A549 (cell line): ENCODE data around the gene GRIP2. TPM values are rescaled to one million over a fixed set of nuclear protein-coding genes. Genes with fewer than 3 reads are reported as not detected.

Experiments
- ATAC-seq, 2 experiments: fragments of 200-7000 bp in 1 of 2; fragments of >200 bp in 1 of 2; cut with Nextera tagmentation in 1 of 2; cut with Tn5 transposase in 1 of 2; 3 replicates each; pipeline versions ENCODE4 v1.8.0 to v1.9.1; 2018 to 2020; ENCODE audit warnings: mild to moderate bottlenecking in 1 of 2, moderate library complexity in 1 of 2
- CTCF ChIA-PET: fragments of 300-600 bp; sonication (Branson Sonifier 250); formaldehyde crosslinking; extraction: SDS; loops from one replicate; lab custom pipeline; 2021; ENCODE audit warnings: antibody characterized with exemption, inconsistent platforms; lab: Yijun Ruan, JAX
- POLR2A ChIA-PET: fragments of 350-600 bp; formaldehyde crosslinking; extraction: SDS; loops from one replicate; lab custom pipeline; 2021; ENCODE audit warnings: antibody characterized with exemption, inconsistent platforms; lab: Yijun Ruan, JAX
- DNase-seq, 2 experiments: peaks; one replicate each; pipeline versions ENCODE4 v3.0.0 to v3.0.0-alpha.2; 2011 to 2016; ENCODE audit warnings: low read depth in 1 of 2, low spot score in 1 of 2
- FAIRE-seq: peaks from 2 replicates; lab custom pipeline; 2011; peaks lifted over from hg19 to GRCh38; lab: Jason Lieb, UNC
- H3K27ac ChIP-seq, 2 experiments: fragments of >200 bp; sonication (Bioruptor Twin); formaldehyde crosslinking; 3 replicates each; pipeline ENCODE4 v1.5.1; 2016 to 2017
- H3K4me1 ChIP-seq: fragments of >200 bp; sonication (Bioruptor Twin); formaldehyde crosslinking; 3 replicates; pipeline ENCODE4 v1.6.1; 2016
- H3K4me2 ChIP-seq: fragments of >200 bp; sonication (Bioruptor Twin); formaldehyde crosslinking; 3 replicates; pipeline ENCODE4 v1.6.1; 2016
- H3K4me3 ChIP-seq: fragments of >200 bp; sonication (Bioruptor Twin); formaldehyde crosslinking; 3 replicates; pipeline ENCODE4 v1.5.1; 2016
- H3K9me3 ChIP-seq: fragments of >200 bp; sonication (Bioruptor Twin); formaldehyde crosslinking; 3 replicates; pipeline ENCODE4 v1.6.1; 2016
- BCL3 ChIP-seq: fragments of >200 bp; sonication (Bioruptor Twin); formaldehyde crosslinking; IDR thresholded peaks from 3 replicates; pipeline ENCODE4 v1.6.1; 2016
- CEBPB ChIP-seq, 2 experiments: fragments of >200 bp in 1 of 2; sonication (Bioruptor Twin) in 1 of 2; formaldehyde crosslinking in 1 of 2; IDR thresholded peaks; 2 replicates each; pipeline ENCODE4 v1.6.1; 2012 to 2016
- E2F6 ChIP-seq: IDR thresholded peaks from 2 replicates; pipeline ENCODE4 v1.6.1; 2012; ENCODE audit warnings: low read depth, borderline replicate concordance
- EHF ChIP-seq: fragments of 250-450 bp; sonication (Bioruptor Pico); IDR thresholded peaks from 2 replicates; pipeline ENCODE4 v1.5.0; 2020; ENCODE audit warnings: mild to moderate bottlenecking
- GATA3 ChIP-seq: IDR thresholded peaks from 2 replicates; pipeline ENCODE4 v1.6.1; 2012; ENCODE audit warnings: borderline replicate concordance
- HDAC2 ChIP-seq: fragments of 200-600 bp; sonication (generic); IDR thresholded peaks from 2 replicates; pipeline ENCODE4 v1.6.1; 2016
- HES2 ChIP-seq: fragments of >200 bp; sonication (Bioruptor Twin); formaldehyde crosslinking; IDR thresholded peaks from 2 replicates; pipeline ENCODE4 v1.6.1; 2016
- HEYL ChIP-seq: fragments of 250-450 bp; sonication (Bioruptor Pico); IDR thresholded peaks from 2 replicates; pipeline ENCODE4 v1.8.0; 2021; ENCODE audit warnings: mild to moderate bottlenecking, moderate library complexity
- HMGXB4 ChIP-seq: fragments of 250-450 bp; sonication (Bioruptor Pico); IDR thresholded peaks from 2 replicates; pipeline ENCODE4 v1.5.0; 2021; ENCODE audit warnings: mild to moderate bottlenecking, moderate library complexity, borderline replicate concordance
- HOXA7 ChIP-seq: fragments of 250-450 bp; sonication (Bioruptor Pico); IDR thresholded peaks from 2 replicates; pipeline ENCODE4 v1.5.0; 2020; ENCODE audit warnings: mild to moderate bottlenecking, moderate library complexity
- HOXB13 ChIP-seq: fragments of 250-450 bp; sonication (Bioruptor Pico); IDR thresholded peaks from 2 replicates; pipeline ENCODE4 v1.5.0; 2020; ENCODE audit warnings: low read depth, mild to moderate bottlenecking, moderate library complexity
- HOXB5 ChIP-seq: fragments of 250-450 bp; sonication (Bioruptor Pico); IDR thresholded peaks from 2 replicates; pipeline ENCODE4 v1.5.0; 2020; ENCODE audit warnings: mild to moderate bottlenecking, moderate library complexity
- KDM5A ChIP-seq: fragments of 200-600 bp; sonication (generic); IDR thresholded peaks from 2 replicates; pipeline ENCODE4 v1.6.1; 2016; ENCODE audit warnings: antibody characterized with exemption, mild to moderate bottlenecking
- MAX ChIP-seq: IDR thresholded peaks from 2 replicates; pipeline ENCODE4 v1.6.1; 2012
- MAZ ChIP-seq: fragments of 150-350 bp; IDR thresholded peaks from 2 replicates; pipeline ENCODE4 v1.6.1; 2014; ENCODE audit warnings: antibody characterized with exemption, low read depth, low read length, borderline replicate concordance
- PBX3 ChIP-seq: IDR thresholded peaks from 2 replicates; pipeline ENCODE4 v1.6.1; 2012
- RFX5 ChIP-seq: fragments of 450-650 bp; IDR thresholded peaks from 2 replicates; pipeline ENCODE4 v1.7.1; 2014; ENCODE audit warnings: antibody characterized with exemption, mild to moderate bottlenecking, moderate library complexity
- SMC3 ChIP-seq: fragments of >200 bp; sonication (Bioruptor Twin); formaldehyde crosslinking; IDR thresholded peaks from 3 replicates; pipeline ENCODE4 v1.6.1; 2018; ENCODE audit warnings: inconsistent platforms
- TFCP2L1 ChIP-seq: fragments of 250-450 bp; sonication (Bioruptor Pico); IDR thresholded peaks from 2 replicates; pipeline ENCODE4 v1.5.0; 2021; ENCODE audit warnings: mild to moderate bottlenecking
- ZC3H11A ChIP-seq: fragments of 450-650 bp; IDR thresholded peaks from 2 replicates; pipeline ENCODE4 v1.6.1; 2014; ENCODE audit warnings: antibody characterized with exemption, mild to moderate bottlenecking
- ZSCAN20 ChIP-seq: fragments of 250-450 bp; sonication (Bioruptor Pico); IDR thresholded peaks from 2 replicates; pipeline ENCODE4 v1.8.0; 2022; ENCODE audit warnings: mild to moderate bottlenecking, moderate library complexity
- WGBS: methylation state at CpG from one replicate; pipeline ENCODE4 v1.1.6; 2017; ENCODE audit errors: missing lambda C conversion rate; 5-methylcytosine and 5-hydroxymethylcytosine counted together
- polyA plus RNA-seq, 4 experiments: library from polyadenylated mRNA; depleted of rRNA in 3 of 4; stranded (reverse); fragments of >200 nt; fragmentation: RNase III in 1 of 4; extraction: RNeasy Plus Mini Kit Qiagen cat#74134 plus additional on column Dnase treatment in 1 of 4; gene quantifications; 2 replicates in 3 of 4; 3 replicates in 1 of 4; pipeline ENCODE4 v1.2.3, GENCODE V29; 2011 to 2017

Gene GRIP2
- polyA plus RNA-seq, 2 of the 4 experiments (the other 2 are of a cell fraction), result 0.56 to 1.6 TPM

GRCh38 chr3:14494973-14495300, 45.2 kb downstream of the GRIP2 start:
- ChIA-PET POLR2A (no interaction called here), CTCF (interaction anchor here (6.8 kb wide), 1 partner anchor 15 kb away, joined by 49 read pairs; no protein-coding TSS in a partner anchor)
- H3K4me1 ChIP-seq, result peaks cover 8% of the 10 kb centered on the region; the same call in 2 of the 3 replicates
- no peak for ATAC-seq
- DNase-seq, result no peak
- no peak overlapping the region for H3K27ac ChIP-seq
- no peak overlapping the region for H3K4me3 ChIP-seq
- H3K9me3 ChIP-seq, result no peaks in the 10 kb centered on the region
- FAIRE-seq, result no peak
- no peak for TF ChIP-seq TFCP2L1 (CRISPR knock-in tag)
- TF ChIP-seq GATA3, result no peak
- TF ChIP-seq E2F6, result no peak
- TF ChIP-seq HOXA7 (CRISPR knock-in tag), result no peak
- TF ChIP-seq MAX, result no peak
- TF ChIP-seq PBX3, result no peak
- no peak for TF ChIP-seq HES2
- no peak for TF ChIP-seq CEBPB (IDR thresholded peaks at IDR 0.05)
- no peak for TF ChIP-seq ZSCAN20 (CRISPR knock-in tag)
- no peak for TF ChIP-seq RFX5
- TF ChIP-seq KDM5A, result no peak
- TF ChIP-seq SMC3, result no peak
- no peak overlapping the region for H3K4me2 ChIP-seq
- 93% methylated on average over 5 of the region's 5 CpGs for WGBS

- Histone ChIP-seq H3K4me1 (peaks cover 8% of the 10 kb centered on the region; the same call in 2 of the 3 replicates), H3K9me3 (no peaks in the 10 kb centered on the region), H3K4me2 (no peak overlapping the region), H3K4me3 (no peak overlapping the region), H3K27ac (no peak overlapping the region)
- ATAC-seq (no peak), FAIRE-seq (no peak), DNase-seq (no peak)
- TF ChIP-seq HEYL (CRISPR knock-in tag), result no peak
- 85% methylated on average over 16 of the region's 17 CpGs for WGBS
- ChIA-PET CTCF (interaction anchor here (6.8 kb wide), 1 partner anchor 15 kb away, joined by 49 read pairs; no protein-coding TSS in a partner anchor), POLR2A (no interaction called here)
These were observed 45.7 kb downstream of the GRIP2 start for GRCh38 chr3:14494279-14494972.

- POLR2A ChIA-PET, result no interaction called here
- peaks cover 9% of the 10 kb centered on the region; the same call in 2 of the 3 replicates for H3K4me1 ChIP-seq
- TF ChIP-seq ZC3H11A (no peak), RFX5 (no peak), BCL3 (no peak), HMGXB4 (CRISPR knock-in tag) (no peak), GATA3 (no peak), KDM5A (no peak), HOXB5 (no peak), EHF (CRISPR knock-in tag) (no peak), MAZ (no peak), HDAC2 (no peak), HOXB13 (CRISPR knock-in tag) (no peak)
- TF ChIP-seq, all 56 proteins: peak for 0
- FAIRE-seq (no peak), ATAC-seq (peak in 1 of 2 experiments; percentile 6; a peak in 3 of 6 replicates), DNase-seq (no peak)
- Histone ChIP-seq H3K4me3 (no peak overlapping the region), H3K9me3 (no peaks in the 10 kb centered on the region), H3K27ac (no peak overlapping the region), H3K4me2 (no peak overlapping the region)
- CTCF ChIA-PET, result interaction anchor here (0.6 to 1.5 kb wide), 7 partner anchors 9 to 428 kb away, joined by 3 to 4 read pairs (median 3); no protein-coding TSS in a partner anchor
- WGBS, result 90% methylated on average over 24 of the region's 31 CpGs
These were observed 46.9 kb downstream of the GRIP2 start for GRCh38 chr3:14492948-14493881.
